NCI-H187 treated with DMSO at 0.1 percent for 48 hours (cell line): ENCODE data around the gene CCDC112.
"Not testable (repeated sequence)": the region's sequence is repeated elsewhere in the genome, so short reads cannot be mapped to it uniquely, and the experiment has no call there.

Experiments used
- DNase-seq: peaks from one replicate; lab custom pipeline; 2025; lab: John Stamatoyannopoulos, UW

The CCDC112 gene, protein sequence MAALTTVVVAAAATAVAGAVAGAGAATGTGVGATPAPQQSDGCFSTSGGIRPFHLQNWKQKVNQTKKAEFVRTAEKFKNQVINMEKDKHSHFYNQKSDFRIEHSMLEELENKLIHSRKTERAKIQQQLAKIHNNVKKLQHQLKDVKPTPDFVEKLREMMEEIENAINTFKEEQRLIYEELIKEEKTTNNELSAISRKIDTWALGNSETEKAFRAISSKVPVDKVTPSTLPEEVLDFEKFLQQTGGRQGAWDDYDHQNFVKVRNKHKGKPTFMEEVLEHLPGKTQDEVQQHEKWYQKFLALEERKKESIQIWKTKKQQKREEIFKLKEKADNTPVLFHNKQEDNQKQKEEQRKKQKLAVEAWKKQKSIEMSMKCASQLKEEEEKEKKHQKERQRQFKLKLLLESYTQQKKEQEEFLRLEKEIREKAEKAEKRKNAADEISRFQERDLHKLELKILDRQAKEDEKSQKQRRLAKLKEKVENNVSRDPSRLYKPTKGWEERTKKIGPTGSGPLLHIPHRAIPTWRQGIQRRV

GRCh38 chr5:115296124-115297022, at the start of gene CCDC112:
Gene CCDC112, minus strand, starts transcription at chr5:115296654. Its CDS starts 111 bp downstream, at chr5:115296543.
- DNase-seq: no peak

GRCh38 chr5:115345344-115345743, 48.9 kb upstream of the CCDC112 start:
- DNase-seq: no peak

DNA sequence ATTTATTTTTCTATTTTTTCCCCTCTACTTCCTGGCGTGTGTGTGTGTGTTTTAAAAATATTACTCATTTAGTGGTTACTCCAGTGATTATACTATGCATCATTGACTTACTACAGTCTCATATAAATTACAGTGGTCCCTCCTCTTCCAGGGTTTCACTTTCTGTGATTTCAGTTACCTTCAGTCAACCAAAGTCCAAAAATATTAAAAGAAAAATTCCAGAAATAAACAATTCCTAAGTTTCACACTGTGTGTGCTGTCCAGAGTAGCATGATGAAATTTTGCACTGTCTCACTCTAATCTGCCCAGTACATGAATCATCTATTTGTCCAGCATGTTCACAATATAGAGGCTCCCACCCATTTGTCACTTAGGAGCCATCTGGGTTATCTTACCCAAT, 47.4 kb upstream of the CCDC112 start:
- no peak for DNase-seq

- DNase-seq: no peak
Observed at GRCh38 chr5:115342590-115343377, 46.3 kb upstream of the CCDC112 start.

DNA sequence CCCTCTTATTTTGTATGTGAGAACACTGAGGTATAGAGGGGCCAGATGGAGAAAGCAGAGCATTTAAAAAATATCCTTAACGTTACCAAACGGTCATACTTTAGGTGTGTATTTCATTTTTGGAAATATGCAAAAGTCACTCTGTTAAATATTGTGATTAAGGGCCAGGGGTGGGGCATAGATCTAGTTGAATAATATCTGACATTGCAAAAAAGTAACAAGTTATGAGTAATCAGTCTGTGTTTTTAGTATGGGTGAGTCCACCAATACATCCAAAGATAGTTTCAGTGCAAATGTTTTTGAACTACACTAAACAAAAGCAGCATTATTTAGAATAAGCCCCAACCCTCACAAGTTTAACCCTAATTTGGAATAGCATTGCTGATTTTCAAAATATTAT, 45.3 kb upstream of the CCDC112 start:
- DNase-seq: no peak

DNA sequence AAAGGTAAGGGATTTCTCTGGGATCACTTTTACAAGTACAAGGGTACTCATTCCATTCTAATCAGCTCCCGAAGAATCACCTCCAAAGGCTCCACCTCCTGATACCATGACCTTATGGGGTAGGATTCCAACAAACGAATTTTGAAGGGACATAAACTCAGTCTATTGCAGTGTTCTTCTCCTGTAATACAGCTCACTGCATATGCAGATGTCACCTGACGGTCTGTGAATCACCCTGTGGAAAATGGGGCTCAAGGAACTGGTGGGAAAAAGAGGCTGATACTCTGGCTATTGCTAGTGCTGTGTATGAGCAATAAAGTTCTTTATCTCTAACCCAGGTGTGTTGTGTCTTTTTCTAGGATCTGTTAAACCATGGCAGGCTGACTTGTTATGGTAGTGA, 42.4 kb upstream of the CCDC112 start:
- DNase-seq: no peak

DNA sequence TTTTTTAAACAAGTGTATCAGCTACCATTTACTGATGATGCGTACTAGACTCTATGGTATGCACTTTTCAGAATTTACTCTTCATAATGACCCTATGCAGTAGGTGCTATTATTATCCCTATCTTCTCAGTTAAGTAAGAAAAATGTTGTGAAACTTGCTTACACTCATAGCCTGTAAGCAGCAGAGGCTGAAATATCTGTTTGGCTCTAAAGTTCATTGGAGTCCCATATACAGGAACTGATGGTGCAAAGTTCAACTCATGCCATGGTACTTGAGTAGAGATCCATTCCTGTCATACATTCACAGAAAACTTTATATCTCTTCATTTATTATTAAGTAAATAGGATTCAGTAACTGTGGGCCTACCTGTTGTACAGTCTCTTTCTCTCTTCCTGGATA, 41.4 kb upstream of the CCDC112 start:
- DNase-seq: no peak

GRCh38 chr5:115336964-115337363, 40.5 kb upstream of the CCDC112 start:
- DNase-seq: no peak

- DNase-seq: no peak
Observed at GRCh38 chr5:115336201-115336720, 39.8 kb upstream of the CCDC112 start.

DNA sequence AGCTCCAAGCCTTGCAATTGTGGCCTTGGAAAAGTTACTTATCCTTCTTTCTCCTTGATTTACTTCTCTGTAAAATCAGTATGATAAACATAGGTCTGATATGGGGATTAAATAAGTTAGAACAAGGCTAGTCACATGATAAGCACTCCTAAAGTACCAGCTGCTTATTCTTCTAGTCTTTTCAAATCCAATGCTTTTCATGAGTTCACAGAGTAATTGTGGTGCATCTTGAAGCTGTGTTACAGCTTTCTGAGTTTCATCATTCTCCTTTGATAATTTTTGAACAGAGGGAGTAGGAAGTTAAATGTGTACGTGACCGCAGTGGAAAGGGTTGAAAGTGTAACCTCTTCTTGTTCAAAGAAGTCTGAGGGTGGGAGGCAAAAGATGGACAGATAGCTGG, 38.8 kb upstream of the CCDC112 start:
- DNase-seq: no peak

- no peak for DNase-seq
Observed at GRCh38 chr5:115333164-115333563, 36.7 kb upstream of the CCDC112 start.

DNA sequence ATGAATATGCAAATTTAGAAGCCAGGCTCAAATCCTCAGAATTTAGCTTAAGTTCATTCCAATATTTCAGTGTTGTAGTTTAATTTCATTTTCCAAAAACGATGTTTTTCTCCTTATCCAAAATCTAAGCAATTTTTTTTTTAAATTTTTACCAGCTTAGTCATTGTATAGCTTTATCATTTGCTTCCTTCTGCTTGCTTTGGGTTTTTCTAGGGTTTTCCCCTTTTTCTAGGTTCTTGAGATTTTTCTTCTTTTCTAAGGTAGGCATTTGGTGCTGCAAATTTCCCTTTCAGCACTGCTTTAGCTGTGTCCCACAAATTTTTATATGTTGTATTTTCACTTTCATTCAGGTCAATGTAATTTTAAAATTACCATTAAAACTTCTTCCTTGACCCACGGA, 34.4 kb upstream of the CCDC112 start:
- DNase-seq: no peak

- no peak for DNase-seq
Observed at GRCh38 chr5:115329475-115329874, 33.0 kb upstream of the CCDC112 start.

DNA sequence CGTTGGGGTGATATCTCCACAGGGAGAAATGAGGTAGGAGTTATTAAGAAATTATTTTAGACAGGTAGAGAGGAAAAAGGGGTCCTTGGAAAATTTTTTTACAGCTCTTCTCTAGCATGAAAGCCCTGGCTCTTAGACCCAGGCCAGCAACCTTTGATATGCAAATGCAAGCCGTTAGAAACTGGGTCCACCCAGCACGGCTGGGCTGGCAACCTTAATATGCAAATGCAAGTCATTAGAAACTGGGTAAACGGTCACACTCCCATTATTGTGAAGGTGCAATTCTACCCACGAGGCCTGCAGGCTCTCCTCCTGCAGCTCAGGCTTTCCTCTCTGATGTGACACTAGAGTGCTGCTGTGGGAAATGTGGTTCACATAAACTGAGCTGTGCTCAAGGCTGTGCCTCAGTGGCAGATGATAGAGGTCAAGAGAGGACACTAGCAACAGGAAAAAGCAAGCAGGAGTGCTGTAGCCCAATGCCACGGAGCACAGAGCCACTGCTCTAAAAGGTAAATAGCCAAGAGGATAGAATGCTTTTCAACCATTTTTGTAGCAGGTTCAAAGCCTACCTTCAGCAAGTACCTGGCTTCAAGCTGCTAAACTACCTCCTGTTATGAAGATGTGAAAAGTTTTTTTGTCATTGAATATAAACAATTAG, 32.3 kb upstream of the CCDC112 start:
- not testable (repeated sequence) for DNase-seq

DNA sequence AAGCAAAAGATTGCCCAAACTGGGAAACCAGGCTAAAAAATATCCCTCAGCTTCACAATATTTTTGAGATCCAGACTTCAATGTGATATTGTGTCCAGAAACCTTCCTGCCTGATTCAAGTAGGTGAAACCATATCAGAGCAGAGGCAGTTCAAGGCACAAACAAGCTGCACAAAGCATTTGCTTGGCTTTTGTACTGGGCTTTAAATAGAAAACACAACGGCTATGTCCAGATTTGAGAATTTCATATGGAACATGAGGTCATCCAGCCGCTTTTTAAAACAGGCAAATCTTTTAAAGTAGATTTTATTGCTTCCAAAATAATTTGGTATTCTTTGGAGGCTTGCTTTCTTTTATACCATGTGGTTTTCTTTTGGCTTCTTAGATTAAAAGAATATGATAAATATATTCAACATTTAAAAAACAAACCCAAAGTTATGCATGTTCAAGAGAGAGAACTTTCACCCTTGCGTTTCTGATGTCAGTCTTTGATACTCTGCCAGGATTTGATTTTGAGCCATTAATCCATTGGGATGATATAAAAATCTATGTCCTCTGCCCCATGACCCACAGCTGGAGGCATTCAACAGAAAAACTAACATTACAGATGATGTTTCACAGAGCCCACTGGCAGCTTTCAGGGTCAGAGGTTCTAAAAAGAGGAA, 29.0 kb upstream of the CCDC112 start:
- DNase-seq: no peak

DNA sequence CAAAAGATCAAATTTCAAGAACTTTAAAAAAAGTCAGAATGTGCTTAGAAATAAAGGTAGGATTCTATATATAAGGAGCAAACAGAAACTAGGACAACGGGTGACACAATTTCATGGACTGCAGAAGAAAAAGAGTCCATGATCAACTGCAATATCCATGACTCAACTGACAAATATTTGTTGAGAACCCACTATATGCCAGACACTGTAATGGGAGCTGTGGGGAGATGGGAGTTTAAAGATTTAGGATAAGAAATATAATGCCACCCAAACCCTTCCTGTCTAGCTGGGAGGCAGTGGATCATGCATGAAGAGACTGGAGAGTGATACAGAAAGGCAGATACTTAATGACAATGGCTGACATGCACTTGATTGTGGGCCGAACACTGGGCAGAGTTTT, 27.6 kb upstream of the CCDC112 start:
- DNase-seq: no peak

GRCh38 chr5:115322729-115323128, 26.3 kb upstream of the CCDC112 start:
- DNase-seq: no peak

- no peak for DNase-seq
Observed at GRCh38 chr5:115321309-115321708, 24.9 kb upstream of the CCDC112 start.

- no peak for DNase-seq
Observed at GRCh38 chr5:115320515-115320914, 24.1 kb upstream of the CCDC112 start.

DNA sequence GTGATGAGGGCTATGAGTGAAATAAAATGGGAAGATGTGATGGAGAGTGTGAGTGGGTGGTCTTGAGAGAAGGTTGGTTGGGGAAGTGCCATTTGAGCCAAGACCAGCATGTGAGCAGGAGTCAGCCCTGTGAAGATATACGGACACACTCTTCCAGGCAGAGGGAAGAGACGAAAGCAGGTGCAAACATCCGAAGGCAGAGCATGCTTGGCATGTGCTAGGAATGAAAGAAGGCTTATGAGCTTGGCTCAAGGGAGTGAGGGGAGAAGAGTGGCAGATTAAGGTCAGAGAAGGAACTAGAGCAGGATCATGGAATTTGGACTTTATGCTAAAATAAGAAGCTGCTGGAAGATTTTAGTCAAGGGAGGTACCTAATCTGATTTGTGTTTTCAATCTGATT, 23.6 kb upstream of the CCDC112 start:
- no peak for DNase-seq

- no peak for DNase-seq
Observed at GRCh38 chr5:115319007-115319406, 22.6 kb upstream of the CCDC112 start.
